Cerebellar nuclear complex (tissue), 1 donor: ENCODE data around the gene STARD10.
"Not testable (repeated sequence)": the region's sequence is repeated elsewhere in the genome, so short reads cannot be mapped to it uniquely, and the experiment has no call there.

ENCODE experiments used
- DNase-seq, 2 experiments: peaks; one replicate each; lab custom pipeline; 2025; lab: John Stamatoyannopoulos, UW

STARD10 gene, protein sequence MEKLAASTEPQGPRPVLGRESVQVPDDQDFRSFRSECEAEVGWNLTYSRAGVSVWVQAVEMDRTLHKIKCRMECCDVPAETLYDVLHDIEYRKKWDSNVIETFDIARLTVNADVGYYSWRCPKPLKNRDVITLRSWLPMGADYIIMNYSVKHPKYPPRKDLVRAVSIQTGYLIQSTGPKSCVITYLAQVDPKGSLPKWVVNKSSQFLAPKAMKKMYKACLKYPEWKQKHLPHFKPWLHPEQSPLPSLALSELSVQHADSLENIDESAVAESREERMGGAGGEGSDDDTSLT

GRCh38 chr11:72793425-72794367, at the start of gene STARD10:
Gene STARD10, minus strand, starts transcription at chr11:72794047. Its CDS starts 12,866 bp downstream, at chr11:72781181.
- peak; percentile 81 to 93 for DNase-seq

GRCh38 chr11:72842653-72843330, 48.9 kb upstream of the STARD10 start:
- no peak for DNase-seq

DNA sequence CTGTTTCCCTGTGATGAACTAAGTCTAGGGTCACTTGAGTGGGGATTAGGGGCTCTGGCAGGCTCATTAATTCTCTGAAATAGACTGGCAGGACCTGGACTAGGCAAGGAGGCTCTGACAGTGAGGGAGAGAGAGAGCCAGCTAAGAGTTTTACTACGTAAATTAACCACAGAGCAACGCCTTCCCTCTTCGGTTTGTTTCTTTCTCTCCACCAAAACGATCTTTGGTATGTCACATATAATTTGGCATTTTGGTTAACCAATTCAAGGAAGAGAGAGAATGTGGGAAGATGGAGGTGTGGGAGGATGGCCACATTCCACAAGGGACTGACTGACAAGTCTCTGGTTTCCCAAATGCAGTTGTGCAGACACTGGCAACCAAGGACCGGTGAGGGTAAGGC, 48.3 kb upstream of the STARD10 start:
- DNase-seq = no peak

GRCh38 chr11:72841397-72841796, 47.5 kb upstream of the STARD10 start:
- DNase-seq = no peak

GRCh38 chr11:72840780-72841179, 46.9 kb upstream of the STARD10 start:
- no peak for DNase-seq

DNA sequence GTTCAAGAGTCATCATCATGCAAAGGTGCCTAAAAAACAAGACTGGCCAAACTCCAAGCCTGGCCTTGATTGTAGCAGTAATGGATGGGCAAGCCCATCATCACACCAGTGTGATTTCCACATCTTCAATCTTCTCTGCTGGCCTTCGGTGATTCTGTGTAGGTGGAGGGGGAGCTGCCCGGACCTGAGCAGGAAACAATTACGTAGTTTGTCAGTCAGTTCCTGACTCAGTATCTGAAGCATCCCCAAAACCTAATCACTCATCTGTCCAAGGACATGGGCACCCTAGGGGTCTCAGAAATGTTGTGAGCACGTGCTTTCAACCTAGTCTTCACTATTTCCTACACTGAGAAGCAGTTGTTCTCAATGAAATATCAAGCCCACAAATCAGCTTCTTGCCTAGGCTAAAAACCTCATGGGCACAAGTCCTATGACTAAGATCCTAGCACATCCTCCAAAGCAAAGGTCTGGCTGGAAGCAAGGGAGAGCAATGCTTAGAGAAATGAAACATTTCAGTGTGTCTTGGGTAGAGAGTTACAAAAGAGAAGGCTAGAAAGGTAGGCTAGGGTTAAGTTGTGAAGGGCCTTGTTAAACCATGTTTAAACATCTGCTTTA, 45.0 kb upstream of the STARD10 start:
- no peak for DNase-seq

DNA sequence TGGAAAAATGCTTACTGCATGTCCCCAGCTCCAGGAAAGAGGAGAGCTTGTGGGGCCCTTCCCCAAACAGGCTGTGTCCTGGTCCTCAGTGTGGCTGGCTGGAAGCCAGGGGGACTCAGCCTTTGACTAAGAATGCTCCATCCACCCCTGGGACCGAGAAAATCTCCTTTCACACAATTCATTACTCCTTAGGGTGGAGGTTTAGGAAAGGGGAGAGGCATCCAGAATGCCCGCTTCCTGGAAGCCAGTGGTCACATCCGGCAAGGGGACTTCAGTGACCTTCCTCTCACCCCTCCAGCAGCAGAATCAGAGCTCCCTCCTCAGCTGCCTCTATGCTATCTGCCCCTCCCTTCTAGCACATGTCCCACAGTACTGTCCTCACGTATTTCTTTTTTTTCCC, 42.3 kb upstream of the STARD10 start:
- DNase-seq = no peak

DNA sequence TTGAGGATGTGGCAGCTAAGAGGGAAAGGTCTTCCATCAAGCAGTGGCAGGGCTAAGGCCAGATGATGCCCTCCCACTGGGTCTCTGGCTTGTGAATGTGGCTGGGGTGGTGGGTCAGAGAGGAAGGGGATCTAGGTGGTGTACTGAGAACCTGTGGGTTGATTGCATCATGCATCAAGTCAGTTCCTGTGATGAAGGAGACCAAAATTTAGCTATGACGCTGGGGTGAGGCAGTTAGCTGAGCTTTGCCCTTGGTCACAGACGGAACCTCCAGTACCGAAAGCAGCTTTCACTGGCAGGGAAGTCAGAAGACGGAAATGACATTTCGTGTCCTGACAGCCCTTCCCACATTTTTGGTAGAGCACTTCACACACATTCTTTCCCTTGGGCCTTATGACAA, 41.1 kb upstream of the STARD10 start:
- no peak for DNase-seq

DNA sequence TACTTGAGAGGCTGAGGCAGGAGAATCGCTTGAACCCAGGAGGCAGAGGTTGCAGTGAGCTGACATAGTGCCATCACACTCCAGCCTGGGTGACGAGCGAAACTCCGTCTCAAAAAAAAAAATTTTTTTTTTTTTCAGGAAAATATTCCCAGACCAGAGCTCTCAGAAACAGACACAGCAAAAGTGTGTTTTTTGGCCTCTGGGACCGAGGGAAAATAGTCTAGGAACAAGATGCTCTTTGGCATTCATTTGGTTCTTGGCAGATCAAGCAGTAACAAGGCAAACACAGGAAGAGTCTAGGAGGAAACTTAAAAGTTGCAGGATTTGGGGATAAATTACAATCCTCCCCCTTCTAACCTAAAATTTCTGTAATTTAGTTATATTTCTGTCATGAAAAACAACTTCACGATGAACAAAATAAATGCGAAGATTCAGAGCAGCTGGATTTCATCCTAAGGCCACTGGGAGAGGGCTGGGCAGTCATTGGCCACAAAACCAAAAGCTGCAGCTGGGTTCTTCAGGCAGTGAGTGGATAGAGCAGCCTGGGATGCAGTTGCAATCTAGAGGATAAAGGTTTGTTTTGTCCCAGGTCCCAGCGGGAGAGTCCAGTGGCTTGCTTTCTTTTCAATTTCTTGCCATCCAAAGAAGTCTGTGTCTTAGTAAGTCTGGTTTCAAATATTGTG, 40.1 kb upstream of the STARD10 start:
- no peak for DNase-seq

DNA sequence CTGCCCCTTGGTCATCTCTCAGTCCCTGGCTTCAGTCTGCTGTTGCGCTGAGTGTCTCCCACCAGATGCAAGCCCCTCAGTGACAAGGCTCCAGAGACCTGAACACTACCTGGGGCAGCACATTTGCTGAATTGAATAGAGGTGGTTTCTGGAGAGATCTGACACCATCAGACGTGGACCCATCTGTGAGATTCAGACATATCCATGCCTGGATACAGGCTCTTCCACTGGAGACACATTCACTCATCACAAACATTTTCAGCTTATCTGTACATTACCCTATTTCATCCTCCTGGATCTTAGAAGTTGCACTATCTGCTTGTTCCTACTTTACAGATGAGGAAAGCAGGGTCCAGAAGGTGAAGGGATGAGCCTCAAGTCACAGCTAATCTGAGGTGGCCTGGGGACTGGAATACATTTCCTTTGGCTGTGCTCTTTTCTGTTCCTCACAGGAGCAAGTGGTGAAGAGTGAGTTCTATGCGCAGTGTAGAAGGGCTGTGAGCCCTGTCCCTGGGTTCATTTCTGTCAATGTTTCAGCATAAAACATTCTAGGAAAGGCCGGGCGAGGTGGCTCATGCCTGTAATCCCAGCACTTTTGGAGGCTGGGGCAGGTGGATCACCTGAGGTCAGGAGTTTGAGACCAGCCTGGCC, 39.4 kb upstream of the STARD10 start:
- no peak for DNase-seq

- DNase-seq = no peak
These were observed 38.6 kb upstream of the STARD10 start for GRCh38 chr11:72832301-72833082.

GRCh38 chr11:72831521-72832300, 37.9 kb upstream of the STARD10 start:
- DNase-seq = peak in 1 of 2 experiments; percentile 28

- DNase-seq = no peak
These were observed 36.2 kb upstream of the STARD10 start for GRCh38 chr11:72829884-72830533.

GRCh38 chr11:72829178-72829577, 35.3 kb upstream of the STARD10 start:
- no peak for DNase-seq

- DNase-seq = no peak
These were observed 34.9 kb upstream of the STARD10 start for GRCh38 chr11:72828692-72829101.

DNA sequence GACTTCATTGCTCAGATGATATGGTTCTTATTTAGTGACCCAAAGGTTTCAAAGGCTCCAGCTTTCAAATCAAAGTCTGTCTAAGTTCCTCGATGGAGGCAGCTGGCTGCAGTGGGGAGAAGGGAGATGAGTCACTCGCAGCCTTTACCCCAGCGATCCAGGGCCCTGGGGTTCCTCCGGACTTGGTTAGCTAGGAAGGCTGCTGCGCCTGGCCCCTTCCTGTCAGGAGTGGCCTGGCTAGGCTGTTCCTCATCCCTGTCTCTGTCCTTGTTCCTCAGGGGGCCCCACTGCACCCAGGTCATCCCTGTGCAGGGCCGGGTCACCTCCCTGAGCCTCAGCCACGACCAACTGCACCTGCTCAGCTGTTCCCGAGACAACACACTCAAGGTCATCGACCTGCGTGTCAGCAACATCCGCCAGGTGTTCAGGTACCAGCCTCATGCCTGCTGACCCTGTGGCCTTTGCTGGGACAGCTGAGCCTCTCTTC, 34.3 kb upstream of the STARD10 start:
- DNase-seq = no peak

DNA sequence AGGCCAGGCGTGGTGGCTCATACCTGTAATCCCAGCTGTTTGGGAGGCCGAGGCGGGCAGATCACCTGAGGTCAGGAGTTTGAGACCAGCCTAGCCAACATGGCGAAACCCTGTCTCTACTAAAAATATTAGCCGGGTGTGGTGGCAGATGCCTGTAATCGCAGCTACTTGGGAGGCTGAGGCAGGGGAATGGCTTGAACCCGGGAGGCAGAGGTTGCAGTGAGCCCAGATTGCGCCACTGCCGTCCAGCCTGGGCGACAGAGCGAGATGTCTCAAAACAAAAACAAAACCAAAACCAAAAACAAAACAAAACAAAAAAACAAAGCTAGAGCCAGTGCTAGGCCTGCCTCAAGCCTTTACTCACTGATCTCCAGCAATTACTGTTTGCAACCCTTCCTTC, 33.8 kb upstream of the STARD10 start:
- not testable (repeated sequence) for DNase-seq

DNA sequence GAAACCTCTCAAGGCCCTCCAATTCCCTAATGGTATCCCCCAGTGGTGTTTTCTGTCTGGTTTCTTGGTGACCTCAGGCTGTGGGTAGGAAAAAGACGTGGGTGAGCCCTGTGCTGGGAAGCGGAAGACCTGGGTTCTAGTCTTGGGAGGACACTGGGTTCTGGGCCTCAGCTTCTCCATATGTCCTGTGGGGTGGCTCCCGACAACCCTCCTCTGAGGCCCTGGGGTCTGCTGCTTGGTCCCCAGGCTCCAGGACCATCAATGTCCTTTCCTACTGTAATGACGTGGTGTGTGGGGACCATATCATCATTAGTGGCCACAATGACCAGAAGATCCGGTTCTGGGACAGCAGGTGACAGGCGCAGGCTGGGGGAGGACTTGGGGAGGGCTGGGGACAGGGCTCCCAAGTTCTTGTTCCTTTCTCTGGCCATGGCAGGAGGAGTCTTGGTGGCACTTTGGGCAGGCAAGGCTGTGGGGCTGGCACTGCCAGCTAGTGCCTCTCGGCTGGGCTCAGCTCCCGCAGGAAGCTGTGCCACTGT, 33.2 kb upstream of the STARD10 start:
- no peak for DNase-seq
